Adipocyte (in vitro differentiated cells): ENCODE results near the gene CCL4.
"Not testable (repeated sequence)": the region's sequence is repeated elsewhere in the genome, so short reads cannot be mapped to it uniquely, and the experiment has no call there.

Source experiments
- DNase-seq: peaks from one replicate; pipeline ENCODE4 v3.0.0-alpha.2; 2015; ENCODE audit warnings: low read depth
- H3K27me3 ChIP-seq: replicated peaks from 2 replicates; pipeline ENCODE4 v1.7.0; 2013; ENCODE audit warnings: mild to moderate bottlenecking, low read length, moderate library complexity; ENCODE audit not compliant: control insufficient read depth, insufficient read depth
- H3K36me3 ChIP-seq: 2 replicates; pipeline ENCODE4 v1.7.0; 2013; ENCODE audit warnings: low read length, mild to moderate bottlenecking, moderate library complexity; ENCODE audit not compliant: control insufficient read depth, insufficient read depth, severe bottlenecking
- H3K4me1 ChIP-seq: 2 replicates; pipeline ENCODE4 v1.7.0; 2013; ENCODE audit warnings: mild to moderate bottlenecking, low read length, moderate library complexity; ENCODE audit not compliant: control insufficient read depth, insufficient read depth
- H3K4me3 ChIP-seq: 2 replicates; pipeline ENCODE4 v1.7.0; 2013; ENCODE audit warnings: mild to moderate bottlenecking, low read length, moderate library complexity
- H3K9ac ChIP-seq: 2 replicates; pipeline ENCODE4 v1.7.0; 2013; ENCODE audit warnings: mild to moderate bottlenecking, low read length, moderate library complexity
- H3K9me3 ChIP-seq: 2 replicates; pipeline ENCODE4 v1.7.0; 2013; ENCODE audit warnings: mild to moderate bottlenecking, low read length, moderate library complexity; ENCODE audit not compliant: control insufficient read depth

The CCL4 gene

DNA sequence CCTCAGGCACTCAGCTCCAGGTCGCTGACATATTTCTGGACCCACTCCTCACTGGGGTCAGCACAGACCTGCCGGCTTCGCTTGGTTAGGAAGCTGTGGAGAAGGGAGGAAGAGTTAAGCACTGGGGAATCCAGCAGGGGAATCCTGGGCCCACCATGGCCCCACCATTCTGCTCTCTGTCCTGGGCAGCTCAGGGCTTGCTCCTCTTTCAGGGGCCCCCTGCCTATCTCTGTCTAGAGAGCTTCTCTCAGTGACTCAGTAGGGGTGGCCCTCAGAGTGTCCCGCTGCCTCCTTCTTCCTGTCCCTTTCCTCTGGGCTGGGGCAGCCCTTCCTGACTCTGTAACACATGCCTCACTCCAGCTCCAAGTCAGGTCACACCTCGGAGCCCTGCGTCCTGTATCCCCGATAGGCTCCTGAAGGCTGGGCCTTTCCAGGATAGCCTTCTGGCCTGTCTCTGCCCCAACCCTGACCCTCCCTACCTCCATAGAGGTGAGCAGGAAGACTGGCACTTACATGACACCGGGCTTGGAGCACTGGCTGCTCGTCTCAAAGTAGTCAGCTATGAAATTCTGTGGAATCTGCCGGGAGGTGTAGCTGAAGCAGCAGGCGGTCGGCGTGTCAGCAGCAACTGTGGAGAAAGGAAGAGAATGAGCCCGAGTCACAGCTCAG lies 14.8 kb upstream of the CCL4 start:
- H3K36me3 ChIP-seq: no peaks in the 10 kb centered on the region
- H3K4me3 ChIP-seq: no peak overlapping the region
- H3K9ac ChIP-seq: no peak overlapping the region
- no peaks in the 10 kb centered on the region for H3K9me3 ChIP-seq
- H3K4me1 ChIP-seq: peaks cover 11% of the 10 kb centered on the region
- H3K27me3 ChIP-seq: no peaks in the 10 kb centered on the region
- no peak for DNase-seq

GRCh38 chr17:36089339-36089865 lies 14.2 kb upstream of the CCL4 start:
- DNase-seq: no peak
- H3K9ac ChIP-seq: no peak overlapping the region
- H3K4me3 ChIP-seq: no peak overlapping the region
- peaks cover 11% of the 10 kb centered on the region for H3K4me1 ChIP-seq
- H3K36me3 ChIP-seq: no peaks in the 10 kb centered on the region
- H3K27me3 ChIP-seq: no peaks in the 10 kb centered on the region
- H3K9me3 ChIP-seq: no peaks in the 10 kb centered on the region

DNA sequence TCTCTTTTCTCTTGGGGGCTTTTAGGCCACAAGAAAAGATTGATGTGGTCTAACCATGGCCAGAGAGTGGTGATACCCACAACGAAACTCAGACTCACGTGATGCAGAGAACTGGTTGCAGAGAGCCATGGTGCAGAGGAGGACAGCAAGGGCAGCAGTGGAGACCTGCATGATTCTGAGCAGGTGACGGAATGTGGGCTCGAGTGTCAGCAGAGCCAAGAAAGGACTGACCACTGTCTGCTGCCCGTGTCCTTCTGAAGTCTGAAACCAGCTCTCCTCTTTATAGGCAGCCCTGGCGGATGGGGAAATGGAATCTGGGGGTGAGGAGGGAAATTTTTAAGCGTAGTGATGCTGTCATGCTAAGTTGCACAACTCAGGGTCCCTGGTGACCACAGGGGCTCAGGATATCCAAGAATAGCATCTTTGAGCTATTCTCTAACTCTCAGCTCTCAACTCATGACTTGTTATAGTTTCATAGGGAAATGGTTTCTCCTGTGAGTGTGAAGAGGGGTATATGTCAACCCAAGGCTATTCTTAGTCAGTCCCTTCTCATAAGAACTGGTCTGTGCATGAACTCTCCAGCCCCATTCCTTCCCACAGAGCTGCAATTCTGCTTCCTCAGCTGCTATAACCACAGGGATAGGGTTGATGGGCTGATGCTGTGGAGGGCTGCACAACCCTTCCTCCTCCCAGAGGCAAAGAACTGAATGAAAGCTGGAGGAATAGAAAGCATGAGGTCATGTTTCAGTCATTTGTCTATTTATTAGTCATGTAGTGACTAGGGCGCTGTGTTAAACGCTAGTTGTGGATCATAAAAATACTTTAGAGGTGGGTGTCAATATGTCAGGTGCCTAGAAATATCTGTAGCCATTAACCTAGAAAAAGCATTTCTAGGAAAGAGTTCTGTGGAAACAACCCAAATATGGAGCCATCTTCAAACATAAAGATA lies 13.5 kb upstream of the CCL4 start, which contains the start of gene CCL3:
CCL3 (minus strand) TSS at position 256 of the 949 bp plus-strand sequence; CDS start at position 171, 85 bp downstream.
- no peak for DNase-seq
- Histone ChIP-seq H3K36me3 (no peaks in the 10 kb centered on the region), H3K9me3 (no peaks in the 10 kb centered on the region), H3K4me1 (peaks cover 11% of the 10 kb centered on the region), H3K4me3 (no peak within 1 kb of the TSS), H3K27me3 (no peaks in the 10 kb centered on the region), H3K9ac (no peak within 1 kb of the TSS)

GRCh38 chr17:36092230-36092629 lies 11.4 kb upstream of the CCL4 start:
- no peaks in the 10 kb centered on the region for H3K9me3 ChIP-seq
- no peak overlapping the region for H3K4me3 ChIP-seq
- no peaks in the 10 kb centered on the region for H3K27me3 ChIP-seq
- no peak overlapping the region for H3K9ac ChIP-seq
- H3K4me1 ChIP-seq: peaks cover 5% of the 10 kb centered on the region
- no peak for DNase-seq
- no peaks in the 10 kb centered on the region for H3K36me3 ChIP-seq

DNA sequence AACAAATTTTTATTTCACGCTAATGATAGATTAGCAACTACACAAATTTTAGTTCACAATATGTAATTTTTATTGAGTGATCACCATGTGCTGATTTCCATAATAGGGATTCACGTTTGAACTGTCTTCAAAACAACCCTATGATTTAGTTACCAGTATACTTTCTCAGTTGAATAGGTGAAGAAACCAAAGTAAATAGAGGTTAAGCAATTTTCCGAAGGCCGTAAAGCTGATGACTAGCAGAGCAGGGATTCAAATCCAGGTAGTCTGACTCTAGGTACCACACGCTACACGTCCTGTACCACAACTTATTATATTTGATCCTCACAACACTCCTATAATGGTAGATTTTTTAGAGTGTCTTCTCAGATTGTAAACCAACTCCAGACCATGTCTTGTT lies 10.9 kb upstream of the CCL4 start:
- H3K36me3 ChIP-seq, DNase-seq, H3K9me3 ChIP-seq, H3K4me3 ChIP-seq, H3K9ac ChIP-seq, H3K4me1 ChIP-seq, H3K27me3 ChIP-seq: not testable (repeated sequence)

DNA sequence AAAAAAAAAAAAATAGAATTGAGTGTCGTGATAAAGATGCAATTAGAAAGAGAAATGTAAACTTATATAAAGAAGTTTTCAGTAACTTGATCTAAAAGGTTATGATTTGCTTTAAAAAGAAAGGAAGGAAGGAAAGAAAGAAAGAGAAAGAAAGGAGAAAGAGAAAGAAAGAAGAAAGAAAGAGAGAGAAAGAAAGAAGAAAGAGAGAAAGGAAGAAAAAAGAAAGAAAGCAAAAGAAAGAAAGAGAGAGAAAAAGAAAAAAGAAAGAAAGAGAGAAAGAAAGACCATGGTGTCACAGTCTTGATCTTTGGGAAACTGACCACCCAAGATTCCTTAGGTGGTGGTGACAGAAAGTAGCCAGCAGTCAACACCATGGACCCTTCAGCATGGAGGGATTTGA lies 9.4 kb upstream of the CCL4 start:
- Histone ChIP-seq H3K4me3 (no peak overlapping the region), H3K36me3 (no peaks in the 10 kb centered on the region), H3K9ac (no peak overlapping the region), H3K4me1 (peaks cover 5% of the 10 kb centered on the region), H3K27me3 (no peaks in the 10 kb centered on the region), H3K9me3 (no peaks in the 10 kb centered on the region)
- DNase-seq: no peak

DNA sequence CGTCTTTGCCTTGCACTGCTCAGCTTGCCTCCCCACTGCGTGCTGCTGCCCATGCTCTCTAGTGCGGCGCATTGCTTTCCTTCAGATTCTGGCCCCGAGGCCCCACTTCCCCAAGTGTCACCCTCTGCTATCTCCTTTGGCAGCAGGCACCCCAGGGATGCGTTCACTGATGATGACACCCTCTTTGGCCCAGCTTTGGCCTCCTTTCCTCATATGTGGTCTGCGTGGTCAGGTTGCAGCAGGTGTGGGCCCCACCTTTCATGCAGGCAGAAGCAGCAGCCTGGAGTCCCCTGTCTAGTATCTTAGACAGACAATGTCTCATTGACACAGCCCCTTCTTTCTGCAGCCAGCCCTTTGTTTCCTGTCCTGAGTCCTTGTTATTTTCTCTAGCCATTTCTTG lies 8.9 kb upstream of the CCL4 start:
- Histone ChIP-seq H3K4me1 (peaks cover 5% of the 10 kb centered on the region), H3K36me3 (no peaks in the 10 kb centered on the region), H3K9me3 (no peaks in the 10 kb centered on the region), H3K4me3 (no peak overlapping the region), H3K9ac (no peak overlapping the region), H3K27me3 (no peaks in the 10 kb centered on the region)
- no peak for DNase-seq

DNA sequence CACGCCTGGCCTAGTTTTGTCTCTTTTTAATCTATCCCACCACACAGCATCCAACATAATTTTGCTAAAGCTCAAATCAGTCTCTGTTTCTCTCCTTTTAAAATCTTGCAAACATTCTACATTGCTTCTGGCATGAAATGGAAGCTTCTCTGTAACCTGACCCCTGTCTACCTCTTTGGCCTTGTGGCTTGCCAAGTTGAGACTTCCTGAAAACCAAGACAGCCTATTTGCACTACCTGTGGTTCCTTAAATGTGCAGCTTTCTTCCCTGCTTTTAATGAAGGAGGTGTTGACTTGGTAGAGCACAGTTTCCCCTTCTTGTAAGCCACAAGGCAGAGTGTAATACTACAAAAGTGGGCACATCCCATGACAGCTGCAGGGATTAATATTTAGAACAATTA lies 7.6 kb upstream of the CCL4 start:
- H3K27me3 ChIP-seq: no peaks in the 10 kb centered on the region
- no peak overlapping the region for H3K9ac ChIP-seq
- DNase-seq: no peak
- H3K9me3 ChIP-seq: no peaks in the 10 kb centered on the region
- H3K4me3 ChIP-seq: no peak overlapping the region
- H3K36me3 ChIP-seq: no peaks in the 10 kb centered on the region
- no peaks in the 10 kb centered on the region for H3K4me1 ChIP-seq

GRCh38 chr17:36099004-36099403 lies 4.6 kb upstream of the CCL4 start:
- not testable (repeated sequence) for DNase-seq, H3K27me3 ChIP-seq, H3K9me3 ChIP-seq, H3K36me3 ChIP-seq, H3K4me3 ChIP-seq, H3K4me1 ChIP-seq, H3K9ac ChIP-seq

DNA sequence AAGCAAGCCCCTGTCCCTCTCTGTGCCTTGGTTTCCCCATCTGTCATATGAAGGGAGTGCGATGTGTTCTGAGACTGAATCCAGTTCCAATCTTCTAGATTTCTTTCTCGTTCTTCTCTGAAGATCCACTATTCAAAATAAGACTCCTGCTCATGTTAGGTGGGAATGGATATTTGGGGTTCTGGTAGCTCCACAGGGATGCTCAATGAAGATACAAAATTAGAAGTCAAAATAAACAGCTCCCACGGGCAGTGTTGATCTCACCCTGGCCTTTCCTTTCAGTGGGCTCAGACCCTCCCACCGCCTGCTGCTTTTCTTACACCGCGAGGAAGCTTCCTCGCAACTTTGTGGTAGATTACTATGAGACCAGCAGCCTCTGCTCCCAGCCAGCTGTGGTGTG lies 619 bp downstream of the CCL4 start:
- DNase-seq, H3K9me3 ChIP-seq, H3K4me1 ChIP-seq, H3K36me3 ChIP-seq, H3K4me3 ChIP-seq, H3K9ac ChIP-seq: not testable (repeated sequence)
- peaks cover 17% of the 10 kb centered on the region for H3K27me3 ChIP-seq

DNA sequence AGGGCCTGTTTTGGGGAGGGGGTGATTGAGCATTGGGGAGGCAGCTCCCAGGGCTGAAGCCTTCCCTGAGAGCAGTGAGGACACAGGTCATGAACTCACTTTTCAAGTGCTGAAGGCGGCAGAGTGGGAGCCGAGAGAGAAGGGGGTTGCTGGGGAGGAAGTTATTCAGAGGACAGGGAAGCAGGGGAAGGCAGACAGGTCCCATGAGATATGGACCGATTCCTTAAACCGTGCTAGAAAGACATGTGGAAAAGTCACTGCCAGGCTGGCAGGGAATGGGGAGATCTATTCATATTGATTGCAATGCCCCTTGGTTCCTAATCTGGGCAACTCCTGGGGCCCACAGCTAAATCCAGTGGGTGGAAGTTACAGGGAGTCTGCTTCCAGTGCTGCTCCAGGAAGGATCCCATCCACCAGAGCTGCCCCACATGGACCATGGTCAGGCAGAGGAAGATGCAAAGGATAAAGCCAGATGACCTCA lies 1.1 kb downstream of the CCL4 start:
- H3K9me3 ChIP-seq: no peaks in the 10 kb centered on the region
- H3K27me3 ChIP-seq: peaks cover 18% of the 10 kb centered on the region
- H3K4me3 ChIP-seq: no peak overlapping the region
- no peak overlapping the region for H3K9ac ChIP-seq
- no peaks in the 10 kb centered on the region for H3K4me1 ChIP-seq
- no peaks in the 10 kb centered on the region for H3K36me3 ChIP-seq
- DNase-seq: no peak
